HepG2 (cell line): ENCODE data around the gene NELFB. TPM values are rescaled to one million over a fixed set of nuclear protein-coding genes. Genes with fewer than 3 reads are reported as not detected.
A peak's percentile ranks its signal among the peaks of the same experiment; 100 is the strongest.

ENCODE experiments used
- CREB1 ChIP-seq, 2 experiments: fragments of 450-650 bp in 1 of 2; IDR thresholded peaks; 2 replicates each; pipeline ENCODE4 v1.6.1; 2016 to 2017; ENCODE audit warnings: control low read depth in 1 of 2, mild to moderate bottlenecking in 1 of 2, missing compliant biosample characterization in 1 of 2, missing genetic modification characterization in 1 of 2
- CREM ChIP-seq, 2 experiments: sonication (generic) in 1 of 2; formaldehyde crosslinking in 1 of 2; IDR thresholded peaks; 2 replicates each; pipeline versions ENCODE4 v1.4.0 to v1.6.1; 2016 to 2020; ENCODE audit warnings: antibody characterized with exemption in 1 of 2, mild to moderate bottlenecking in 1 of 2, missing genetic modification reagents in 1 of 2
- GLI4 ChIP-seq: sonication (generic); formaldehyde crosslinking; IDR thresholded peaks from 2 replicates; pipeline ENCODE4 v1.5.1; 2020; ENCODE audit warnings: missing genetic modification reagents, mild to moderate bottlenecking, moderate library complexity, borderline replicate concordance
- HNF1B ChIP-seq: sonication (generic); formaldehyde crosslinking; IDR thresholded peaks from 2 replicates; pipeline ENCODE4 v1.5.1; 2020; ENCODE audit warnings: mild to moderate bottlenecking, moderate library complexity, missing genetic modification reagents
- MEF2D ChIP-seq: sonication (generic); formaldehyde crosslinking; IDR thresholded peaks from 2 replicates; pipeline ENCODE4 v1.5.1; 2020; ENCODE audit warnings: mild to moderate bottlenecking, missing genetic modification reagents
- PRPF4 ChIP-seq: fragments of 200-400 bp; formaldehyde crosslinking; IDR thresholded peaks from 2 replicates; pipeline ENCODE4 v1.6.1; 2016; ENCODE audit warnings: low read length, low read depth; ENCODE audit not compliant: poor library complexity, severe bottlenecking
- SP4 ChIP-seq: sonication (generic); formaldehyde crosslinking; IDR thresholded peaks from 2 replicates; pipeline ENCODE4 v1.8.1; 2023; ENCODE audit warnings: mild to moderate bottlenecking, missing genetic modification reagents
- TAF1 ChIP-seq: sonication (generic); formaldehyde crosslinking; IDR thresholded peaks from 2 replicates; pipeline ENCODE4 v1.4.0; 2020; ENCODE audit warnings: missing genetic modification reagents
- ZBTB46 ChIP-seq: sonication (generic); formaldehyde crosslinking; IDR thresholded peaks from 2 replicates; pipeline ENCODE4 v1.4.0; 2020; ENCODE audit warnings: mild to moderate bottlenecking, missing genetic modification reagents, borderline replicate concordance
- ZGPAT ChIP-seq: IDR thresholded peaks from 2 replicates; pipeline ENCODE4 v1.6.1; 2016; ENCODE audit warnings: mild to moderate bottlenecking
- ZNF138 ChIP-seq: sonication (generic); formaldehyde crosslinking; IDR thresholded peaks from 2 replicates; pipeline ENCODE4 v1.5.0; 2020; ENCODE audit warnings: mild to moderate bottlenecking, low read depth, missing genetic modification reagents
- ZNF225 ChIP-seq: sonication (generic); formaldehyde crosslinking; IDR thresholded peaks from 2 replicates; pipeline ENCODE4 v1.4.0; 2020; ENCODE audit warnings: mild to moderate bottlenecking, missing genetic modification reagents
- ZNF230 ChIP-seq: sonication (generic); formaldehyde crosslinking; IDR thresholded peaks from 2 replicates; pipeline ENCODE4 v1.4.0; 2020; ENCODE audit warnings: mild to moderate bottlenecking, missing genetic modification reagents
- ZNF329 ChIP-seq: sonication (generic); formaldehyde crosslinking; IDR thresholded peaks from 2 replicates; pipeline ENCODE4 v1.9.0; 2021; ENCODE audit warnings: low read depth, mild to moderate bottlenecking, missing genetic modification reagents
- ZNF709 ChIP-seq: sonication (generic); formaldehyde crosslinking; IDR thresholded peaks from 2 replicates; pipeline ENCODE4 v1.5.0; 2020; ENCODE audit warnings: mild to moderate bottlenecking, missing genetic modification reagents
- ZSCAN22 ChIP-seq: sonication (generic); formaldehyde crosslinking; IDR thresholded peaks from 2 replicates; pipeline ENCODE4 v1.4.0; 2020; ENCODE audit warnings: mild to moderate bottlenecking, missing genetic modification reagents
- polyA plus RNA-seq, 8 experiments: library from polyadenylated mRNA; depleted of rRNA in 3 of 8; stranded (reverse) in 7 of 8; unstranded in 1 of 8; fragments of >200 nt; fragmentation: Illumina TruSeq in 4 of 8; extraction: Trizol in 4 of 8; gene quantifications; 2 replicates each; pipeline versions ENCODE4 v1.2.1 to v1.2.3, GENCODE V29; 2011 to 2016; ENCODE audit warnings: low read depth in 4 of 8, missing spikeins in 1 of 8, mixed read lengths in 1 of 8; ENCODE audit not compliant: insufficient read depth in 1 of 8
- total RNA-seq, 5 experiments: library from RNA; depleted of rRNA; stranded (reverse); fragments of >200 nt; fragmentation: Illumina TruSeq; extraction: Trizol; gene quantifications; 2 replicates each; pipeline ENCODE4 v1.2.3, GENCODE V29; 2016; ENCODE audit warnings: low read depth in 1 of 5
- TF ChIP-seq, protein P1 (sequence below), 2 experiments: sonication (generic) in 1 of 2; formaldehyde crosslinking in 1 of 2; IDR thresholded peaks; 2 replicates each; pipeline versions ENCODE4 v1.6.1 to v1.9.0; 2014 to 2022; ENCODE audit warnings: antibody characterized with exemption in 1 of 2, borderline replicate concordance in 1 of 2, inconsistent platforms in 1 of 2, low read depth in 1 of 2, missing genetic modification reagents in 1 of 2

NELFB gene
- total and polyA plus RNA-seq, 2 of the 13 experiments (the other 11 are each of a cell fraction or from before 2014, with no cell fraction given) = 26.5 to 45.8 TPM

- TF ChIP-seq PRPF4 (no peak), ZBTB46 (no peak), SP4 (CRISPR knock-in tag) (peak; percentile 96), ZNF329 (CRISPR knock-in tag) (no peak; the same call in 1 of the 2 replicates), ZNF709 (CRISPR knock-in tag) (peak; percentile 71; the same call in 1 of the 2 replicates), MEF2D (CRISPR knock-in tag) (no peak), CREM (IDR thresholded peaks at IDR 0.05) (no peak), CREM (CRISPR knock-in tag; IDR thresholded peaks at IDR 0.05) (no peak), CREB1 (IDR thresholded peaks at IDR 0.05) (no peak), CREB1 (CRISPR knock-in tag; IDR thresholded peaks at IDR 0.05) (no peak), ZNF138 (CRISPR knock-in tag) (no peak), HNF1B (CRISPR knock-in tag) (no peak), GLI4 (CRISPR knock-in tag) (no peak), ZSCAN22 (no peak), ZNF230 (no peak), ZNF225 (CRISPR knock-in tag) (no peak), ZGPAT (CRISPR knock-in tag) (peak; percentile 23; the same call in 1 of the 2 replicates), TAF1 (peak; percentile 73)
- TF ChIP-seq, protein P1, sequence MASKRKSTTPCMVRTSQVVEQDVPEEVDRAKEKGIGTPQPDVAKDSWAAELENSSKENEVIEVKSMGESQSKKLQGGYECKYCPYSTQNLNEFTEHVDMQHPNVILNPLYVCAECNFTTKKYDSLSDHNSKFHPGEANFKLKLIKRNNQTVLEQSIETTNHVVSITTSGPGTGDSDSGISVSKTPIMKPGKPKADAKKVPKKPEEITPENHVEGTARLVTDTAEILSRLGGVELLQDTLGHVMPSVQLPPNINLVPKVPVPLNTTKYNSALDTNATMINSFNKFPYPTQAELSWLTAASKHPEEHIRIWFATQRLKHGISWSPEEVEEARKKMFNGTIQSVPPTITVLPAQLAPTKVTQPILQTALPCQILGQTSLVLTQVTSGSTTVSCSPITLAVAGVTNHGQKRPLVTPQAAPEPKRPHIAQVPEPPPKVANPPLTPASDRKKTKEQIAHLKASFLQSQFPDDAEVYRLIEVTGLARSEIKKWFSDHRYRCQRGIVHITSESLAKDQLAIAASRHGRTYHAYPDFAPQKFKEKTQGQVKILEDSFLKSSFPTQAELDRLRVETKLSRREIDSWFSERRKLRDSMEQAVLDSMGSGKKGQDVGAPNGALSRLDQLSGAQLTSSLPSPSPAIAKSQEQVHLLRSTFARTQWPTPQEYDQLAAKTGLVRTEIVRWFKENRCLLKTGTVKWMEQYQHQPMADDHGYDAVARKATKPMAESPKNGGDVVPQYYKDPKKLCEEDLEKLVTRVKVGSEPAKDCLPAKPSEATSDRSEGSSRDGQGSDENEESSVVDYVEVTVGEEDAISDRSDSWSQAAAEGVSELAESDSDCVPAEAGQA (IDR thresholded peaks at IDR 0.05; ENCODE audit: low read depth) = peak; percentile 86
- TF ChIP-seq, protein P1 (CRISPR knock-in tag; IDR thresholded peaks at IDR 0.05; ENCODE audit: borderline replicate concordance) = no peak
Measured at GRCh38 chr9:137254624-137255447, at the start of gene NELFB (continued).
